Spleen (tissue), 11 donors: Measurements from ENCODE around the gene IGF1. TPM values are rescaled to one million over a fixed set of nuclear protein-coding genes. Genes with fewer than 3 reads are reported as not detected.

Experiments
- DNase-seq: peaks from one replicate; pipeline ENCODE4 v3.0.0-alpha.2; 2020
- H3K27ac ChIP-seq, 8 donors: fragments of 200-600 bp; sonication (generic) in 7 of 8; 1 replicate in 4 of 8; 2 replicates in 4 of 8; pipeline versions ENCODE4 v1.5.0 to v1.8.0; 2016 to 2021; ENCODE audit warnings: inconsistent platforms in 4 of 8, mild to moderate bottlenecking in 4 of 8, moderate library complexity in 1 of 8
- H3K27me3 ChIP-seq, 7 donors: fragments of 200-600 bp; sonication (generic) in 6 of 7; replicated peaks in 1 of 7; 1 replicate in 4 of 7; 2 replicates in 3 of 7; pipeline versions ENCODE4 v1.5.0 to v1.8.0; 2016 to 2021; ENCODE audit warnings: inconsistent platforms in 3 of 7, mild to moderate bottlenecking in 1 of 7
- H3K36me3 ChIP-seq, 6 donors: fragments of 200-600 bp; sonication (generic) in 5 of 6; 1 replicate in 4 of 6; 2 replicates in 2 of 6; pipeline versions ENCODE4 v1.5.0 to v1.8.0; 2016 to 2021; ENCODE audit warnings: inconsistent platforms in 2 of 6
- H3K4me1 ChIP-seq, 6 donors: fragments of 200-600 bp; sonication (generic) in 5 of 6; 1 replicate in 3 of 6; 2 replicates in 3 of 6; pipeline versions ENCODE4 v1.5.0 to v1.8.0; 2016 to 2021; ENCODE audit warnings: inconsistent platforms in 3 of 6
- H3K4me3 ChIP-seq, 8 donors: fragments of 200-600 bp; sonication (generic) in 7 of 8; 1 replicate in 4 of 8; 2 replicates in 4 of 8; pipeline versions ENCODE4 v1.5.0 to v1.8.0; 2016 to 2021; ENCODE audit warnings: inconsistent platforms in 4 of 8, mild to moderate bottlenecking in 4 of 8, moderate library complexity in 2 of 8
- H3K9me3 ChIP-seq, 8 donors: fragments of 200-600 bp; sonication (generic) in 7 of 8; 1 replicate in 4 of 8; 2 replicates in 4 of 8; pipeline versions ENCODE4 v1.5.0 to v1.8.0; 2016 to 2021; ENCODE audit warnings: inconsistent platforms in 4 of 8
- POLR2A ChIP-seq, 3 donors: fragments of 450-650 bp; IDR thresholded peaks; one replicate each; pipeline ENCODE4 v1.5.1; 2017; ENCODE audit warnings: antibody characterized with exemption in 3 of 3, mild to moderate bottlenecking in 1 of 3
- POLR2AphosphoS5 ChIP-seq, 3 donors: sonication (generic); formaldehyde crosslinking; IDR thresholded peaks; one replicate each; pipeline ENCODE4 v1.5.1; 2017; ENCODE audit warnings: antibody characterized with exemption in 3 of 3
- WGBS, 5 donors: extraction: QIAGEN DNeasy Blood & Tissue Kit in 3 of 5; methylation state at CpG; one replicate each; pipeline versions ENCODE4 v1.1.5 to v1.1.7; 2013 to 2018; 5-methylcytosine and 5-hydroxymethylcytosine counted together
- intact Hi-C: fragments of 100-400 bp; cut with DNase I; formaldehyde crosslinking; loops from one replicate; pipeline ENCODE4 v1.15.0; 2023; ENCODE audit warnings: low total_unique reads
- polyA plus RNA-seq, 3 donors: library from polyadenylated mRNA; stranded (reverse); fragments of 200-250 nt; gene quantifications; one replicate each; pipeline ENCODE4 v1.2.1, GENCODE V29; 2013
- total RNA-seq, 7 donors: library from RNA; depleted of rRNA in 3 of 7; stranded (reverse); fragments of >200 nt in 3 of 7; fragmentation: NEBNext Ultra II Directional in 4 of 7; extraction: Animal tissue kit (Norgen Biotek cat#: 25700) in 4 of 7; gene quantifications; one replicate each; pipeline versions ENCODE4 v1.1.0 to v1.2.1, GENCODE V29; 2016 to 2021
- TF ChIP-seq, protein P1 (sequence below), 11 experiments: fragments of 200-600 bp in 7 of 11; fragments of 450-650 bp in 4 of 11; sonication (generic) in 4 of 11; IDR thresholded peaks in 8 of 11; conservative IDR thresholded peaks in 3 of 11; 1 replicate in 7 of 11; 2 replicates in 4 of 11; pipeline versions ENCODE4 v1.4.0 to v1.8.0; 2016 to 2021; ENCODE audit warnings: antibody characterized with exemption in 11 of 11, inconsistent platforms in 4 of 11, mild to moderate bottlenecking in 1 of 11
- donor health status: healthy with polysubstance abuse.
- donor health status: DM: no; HTN: no; CAD: no; lungs with moderate emphysema.
- donor health status: DM: no; HTN: no; CAD: no.
- donor health status: Bipolar disorder and iron deficiency.
- donor health status: healthy.
- donor health status: DM: no; HTN: no; CAD: no.
- donor health status: DM: yes; HTN: yes; CAD: no.

IGF1 gene
- total and polyA plus RNA-seq, 10 donors, result 1.5 to 19.7 (median 11.3) TPM

DNA sequence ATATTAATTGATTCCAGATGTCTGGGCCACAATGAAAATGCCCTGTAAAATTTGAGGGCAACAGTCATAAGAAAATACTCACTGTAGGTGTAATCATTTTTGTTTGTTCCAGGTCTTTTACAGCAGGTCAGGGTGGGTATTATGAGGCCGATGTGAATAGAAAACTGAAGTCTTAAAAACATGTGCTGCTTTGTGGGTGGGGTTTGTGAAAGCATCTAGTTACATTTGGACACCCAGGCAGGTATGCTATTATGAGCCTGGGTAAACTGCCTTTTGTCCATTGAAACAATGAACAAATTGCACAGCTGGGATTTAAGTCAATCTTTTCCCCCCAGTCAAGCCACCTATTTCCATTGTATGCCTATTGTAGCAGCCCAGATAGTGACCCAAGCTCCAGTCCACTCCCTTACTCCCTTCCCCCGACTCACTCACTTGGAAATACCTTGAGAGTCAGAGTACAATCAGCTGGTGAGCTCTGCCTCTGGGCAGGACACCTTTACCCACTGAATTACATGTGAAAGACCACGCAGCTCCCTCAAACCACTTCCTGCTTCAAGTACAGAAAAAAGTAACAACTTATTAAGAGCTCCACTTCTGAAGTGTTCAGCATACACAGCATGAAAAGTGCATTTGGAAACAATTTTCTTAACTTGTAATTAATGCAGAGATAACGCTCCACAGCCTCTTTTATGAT is 1.8 kb downstream of the IGF1 start:
- 19 to 24% (median 21%) methylated on average over 4 of the region's 4 CpGs for WGBS, 5 donors
- Histone ChIP-seq H3K36me3 (no peaks in the 10 kb centered on the region), H3K9me3 (no peaks in the 10 kb centered on the region), H3K4me1 (peaks cover 22 to 41% (median 35%) of the 10 kb centered on the region in 6 donors), H3K27me3 (no peaks in the 10 kb centered on the region), H3K4me3 (peak overlapping the region in 6 of 8 donors; percentile 6 to 55 (median 25)), H3K27ac (peak overlapping the region; percentile 42 to 81 (median 58))
- DNase-seq, result no peak
- intact Hi-C loops, result no loop called here
- TF ChIP-seq POLR2AphosphoS5 (IDR thresholded peaks at IDR 0.05) (no peak), POLR2A (IDR thresholded peaks at IDR 0.05) (no peak)
- TF ChIP-seq, protein P1, sequence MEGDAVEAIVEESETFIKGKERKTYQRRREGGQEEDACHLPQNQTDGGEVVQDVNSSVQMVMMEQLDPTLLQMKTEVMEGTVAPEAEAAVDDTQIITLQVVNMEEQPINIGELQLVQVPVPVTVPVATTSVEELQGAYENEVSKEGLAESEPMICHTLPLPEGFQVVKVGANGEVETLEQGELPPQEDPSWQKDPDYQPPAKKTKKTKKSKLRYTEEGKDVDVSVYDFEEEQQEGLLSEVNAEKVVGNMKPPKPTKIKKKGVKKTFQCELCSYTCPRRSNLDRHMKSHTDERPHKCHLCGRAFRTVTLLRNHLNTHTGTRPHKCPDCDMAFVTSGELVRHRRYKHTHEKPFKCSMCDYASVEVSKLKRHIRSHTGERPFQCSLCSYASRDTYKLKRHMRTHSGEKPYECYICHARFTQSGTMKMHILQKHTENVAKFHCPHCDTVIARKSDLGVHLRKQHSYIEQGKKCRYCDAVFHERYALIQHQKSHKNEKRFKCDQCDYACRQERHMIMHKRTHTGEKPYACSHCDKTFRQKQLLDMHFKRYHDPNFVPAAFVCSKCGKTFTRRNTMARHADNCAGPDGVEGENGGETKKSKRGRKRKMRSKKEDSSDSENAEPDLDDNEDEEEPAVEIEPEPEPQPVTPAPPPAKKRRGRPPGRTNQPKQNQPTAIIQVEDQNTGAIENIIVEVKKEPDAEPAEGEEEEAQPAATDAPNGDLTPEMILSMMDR (IDR thresholded peaks at IDR 0.05 in 8 of 11, conservative IDR thresholded peaks at IDR 0.05 in 3 of 11), result no peak

DNA sequence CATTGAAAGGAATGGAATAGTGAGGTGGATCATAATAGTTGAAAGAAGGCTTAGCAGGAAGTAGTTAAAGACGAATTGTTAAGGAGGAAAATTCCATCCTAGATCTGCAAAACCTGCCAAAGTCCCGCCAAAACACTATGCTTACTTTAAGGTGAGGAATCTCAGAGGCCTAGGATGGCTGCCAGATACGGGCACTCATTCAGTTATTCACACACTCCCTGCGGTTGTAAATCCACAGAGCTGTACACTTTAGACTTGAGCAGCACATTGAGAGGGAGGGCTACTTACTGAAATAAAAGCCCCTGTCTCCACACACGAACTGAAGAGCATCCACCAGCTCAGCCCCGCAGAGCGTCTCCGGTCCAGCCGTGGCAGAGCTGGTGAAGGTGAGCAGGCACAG is 5.0 kb downstream of the IGF1 start:
- no peaks in the 10 kb centered on the region for H3K27me3 ChIP-seq
- no peaks in the 10 kb centered on the region for H3K36me3 ChIP-seq
- DNase-seq, result no peak
- no peak overlapping the region for H3K4me3 ChIP-seq
- H3K27ac ChIP-seq, result no peak overlapping the region
- H3K9me3 ChIP-seq, result no peaks in the 10 kb centered on the region
- peaks cover 18 to 27% (median 24%) of the 10 kb centered on the region in 6 donors for H3K4me1 ChIP-seq
- intact Hi-C loops, result no loop called here
- WGBS, 5 donors, result 83 to 89% (median 87%) methylated on average over 9 of the region's 9 CpGs
- TF ChIP-seq POLR2AphosphoS5 (IDR thresholded peaks at IDR 0.05) (no peak), POLR2A (IDR thresholded peaks at IDR 0.05) (no peak)
- TF ChIP-seq, protein P1 (IDR thresholded peaks at IDR 0.05 in 8 of 11, conservative IDR thresholded peaks at IDR 0.05 in 3 of 11), result no peak

DNA sequence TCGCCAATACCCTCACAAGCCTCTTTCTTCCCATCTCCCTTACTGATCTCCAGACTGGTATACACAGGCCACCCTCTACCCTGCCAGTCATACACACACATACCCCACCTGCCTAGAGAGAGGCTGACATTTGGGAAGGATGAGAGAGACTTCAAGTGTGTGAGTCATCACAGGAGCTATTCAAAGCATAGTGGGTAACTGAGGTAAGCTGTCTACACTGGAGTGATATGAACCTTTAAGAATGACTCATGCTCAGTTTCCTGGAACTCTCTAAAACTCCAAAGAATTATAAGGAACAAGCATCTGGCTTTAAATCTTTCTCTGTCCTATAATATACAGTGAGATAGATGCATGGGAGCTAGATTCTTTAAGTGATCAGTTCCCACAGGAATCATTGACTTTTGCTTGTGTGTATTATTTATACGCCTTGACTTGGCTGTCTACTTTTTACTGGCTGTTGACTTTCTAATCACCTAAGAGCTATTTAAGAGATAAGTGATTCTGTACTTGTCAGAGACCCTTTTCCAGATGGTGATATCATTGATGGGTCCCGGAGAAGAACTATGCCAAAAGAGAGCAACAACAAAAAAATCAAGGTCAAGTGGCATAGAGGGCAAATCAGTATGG is 5.8 kb downstream of the IGF1 start:
- WGBS, 5 donors, result 76 to 90% (median 88%) methylated on average over 3 of the region's 3 CpGs
- no peak for DNase-seq
- Histone ChIP-seq H3K36me3 (no peaks in the 10 kb centered on the region), H3K27me3 (no peaks in the 10 kb centered on the region), H3K27ac (no peak overlapping the region), H3K9me3 (no peaks in the 10 kb centered on the region), H3K4me3 (no peak overlapping the region), H3K4me1 (peaks cover 12 to 19% (median 16%) of the 10 kb centered on the region in 6 donors)
- intact Hi-C loops, result no loop called here
- no peak for TF ChIP-seq POLR2AphosphoS5 (IDR thresholded peaks at IDR 0.05)

DNA sequence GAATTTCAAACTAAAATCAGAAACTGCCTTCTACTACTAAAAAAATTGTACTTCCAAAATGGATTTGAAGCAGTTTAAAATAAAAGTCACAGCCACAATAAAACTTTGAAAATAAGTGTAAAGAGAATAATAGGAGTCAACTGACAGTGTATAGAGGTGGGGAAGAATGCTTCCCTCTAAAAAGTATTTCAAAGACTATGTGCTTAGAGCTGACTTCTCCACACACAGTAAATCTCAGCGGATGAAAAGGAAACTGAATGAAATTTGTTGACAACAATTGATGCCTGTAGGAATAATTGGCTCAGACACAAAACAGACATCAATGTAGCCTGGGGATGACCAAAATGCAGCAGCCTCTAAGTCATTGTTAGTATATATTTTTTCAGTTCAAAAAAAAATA is 7.9 kb downstream of the IGF1 start:
- Histone ChIP-seq H3K4me3 (no peak overlapping the region), H3K27me3 (no peaks in the 10 kb centered on the region), H3K4me1 (no peaks in the 10 kb centered on the region), H3K9me3 (no peaks in the 10 kb centered on the region), H3K27ac (no peak overlapping the region), H3K36me3 (no peaks in the 10 kb centered on the region)
- WGBS, 5 donors, result 88 to 97% (median 88%) methylated on average over 1 of the region's 1 CpG
- intact Hi-C loops, result no loop called here
- TF ChIP-seq, protein P1 (IDR thresholded peaks at IDR 0.05 in 8 of 11, conservative IDR thresholded peaks at IDR 0.05 in 3 of 11), result no peak
- TF ChIP-seq POLR2A (IDR thresholded peaks at IDR 0.05) (no peak), POLR2AphosphoS5 (IDR thresholded peaks at IDR 0.05) (no peak)
- DNase-seq, result no peak
